Measurements from ENCODE around the gene DAZAP2.
"Not testable (repeated sequence)": the region's sequence is repeated elsewhere in the genome, so short reads cannot be mapped to it uniquely, and the experiment has no call there.

The DAZAP2 gene

DNA sequence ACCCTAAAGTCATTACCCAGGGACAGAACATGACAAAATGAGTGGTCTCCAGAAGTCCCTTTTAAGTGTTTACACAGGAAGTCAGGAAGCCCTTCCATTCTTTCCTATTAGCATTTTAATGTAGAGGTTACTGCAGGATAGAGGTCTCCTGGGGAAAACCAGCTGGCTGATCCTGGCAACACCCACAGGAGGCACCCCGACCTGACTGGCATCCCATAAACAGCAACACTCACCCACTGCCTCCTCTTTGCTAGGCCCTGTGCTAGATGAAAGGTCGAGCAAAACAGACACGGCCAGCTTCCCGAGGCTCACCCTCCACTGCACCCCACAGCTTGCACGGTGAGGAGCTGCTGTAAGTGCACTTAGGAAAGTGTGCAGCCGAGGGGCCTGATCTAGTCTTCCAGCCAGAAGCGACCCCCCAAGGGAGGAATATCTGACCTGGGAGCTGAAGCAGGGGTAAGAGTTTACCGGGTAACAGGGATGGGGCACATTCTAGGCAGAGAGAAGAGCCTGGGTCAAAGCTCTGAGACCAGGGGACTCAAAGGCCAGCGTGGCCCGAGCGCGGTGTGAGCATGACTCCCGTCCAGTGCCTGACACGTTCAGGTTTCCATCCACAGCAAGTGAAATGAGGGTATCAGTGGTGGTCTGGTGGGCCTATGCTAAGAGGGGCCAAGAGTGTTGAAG is 9.0 kb downstream of the DAZAP2 start:
- no peak for DNase-seq

DNA sequence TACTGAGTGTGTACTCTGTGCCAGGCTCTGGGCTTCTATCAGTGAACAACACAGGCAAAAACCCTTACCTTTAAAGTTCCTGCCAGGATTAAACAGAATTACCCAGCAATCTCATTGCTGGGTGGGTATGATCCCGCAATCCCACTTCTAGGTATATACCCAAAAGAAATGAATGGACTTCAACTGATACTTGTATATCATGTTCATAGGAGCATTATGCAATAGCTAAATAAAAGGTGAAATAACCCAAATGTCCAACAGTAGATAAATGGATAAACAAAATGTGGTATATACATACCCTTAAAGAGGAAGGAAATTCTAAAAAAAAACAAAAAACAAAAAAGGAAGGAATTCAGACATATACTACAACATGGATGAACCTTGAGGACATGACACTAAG is 14.7 kb downstream of the DAZAP2 start:
- DNase-seq, result no peak

DNA sequence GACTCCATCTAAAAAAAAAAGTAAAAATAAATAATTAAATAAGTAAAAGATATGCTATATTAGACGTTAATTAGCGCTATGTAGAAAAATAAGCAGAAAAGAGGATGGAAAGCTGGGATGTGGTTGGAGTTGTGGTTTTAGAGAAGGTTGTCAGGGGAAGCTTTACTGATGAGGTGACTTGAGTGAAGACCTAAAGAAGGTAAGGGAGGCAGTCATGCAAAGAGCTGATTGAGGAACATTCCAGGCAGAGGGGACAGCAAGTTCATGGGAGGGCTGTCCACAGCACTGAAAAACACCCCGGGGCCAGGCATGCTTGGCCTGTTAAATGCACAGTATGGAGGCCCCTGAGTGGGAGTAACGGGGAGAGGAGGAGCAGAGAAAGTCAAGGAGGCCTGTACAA is 15.9 kb downstream of the DAZAP2 start:
- DNase-seq, result no peak

DNA sequence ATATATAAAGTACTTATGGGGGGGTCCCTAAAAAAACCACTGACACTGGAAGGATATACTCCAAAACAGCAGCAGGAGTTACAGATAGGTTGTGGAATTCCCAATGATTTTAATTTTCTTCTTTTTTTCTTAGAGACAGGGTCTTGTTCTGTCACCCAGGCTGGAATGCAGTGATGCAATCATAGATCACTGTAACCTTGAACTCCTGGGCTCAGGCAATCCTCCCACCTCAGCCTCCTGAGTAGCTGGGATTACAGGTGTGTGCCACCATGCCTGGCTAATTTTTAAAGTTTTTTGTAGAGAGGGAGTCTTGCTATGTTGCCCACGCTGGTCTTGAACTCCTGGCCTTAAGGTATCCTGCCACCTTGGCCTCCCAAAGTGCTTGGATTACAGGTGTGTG is 21.0 kb downstream of the DAZAP2 start:
- DNase-seq, result not testable (repeated sequence)

DNA sequence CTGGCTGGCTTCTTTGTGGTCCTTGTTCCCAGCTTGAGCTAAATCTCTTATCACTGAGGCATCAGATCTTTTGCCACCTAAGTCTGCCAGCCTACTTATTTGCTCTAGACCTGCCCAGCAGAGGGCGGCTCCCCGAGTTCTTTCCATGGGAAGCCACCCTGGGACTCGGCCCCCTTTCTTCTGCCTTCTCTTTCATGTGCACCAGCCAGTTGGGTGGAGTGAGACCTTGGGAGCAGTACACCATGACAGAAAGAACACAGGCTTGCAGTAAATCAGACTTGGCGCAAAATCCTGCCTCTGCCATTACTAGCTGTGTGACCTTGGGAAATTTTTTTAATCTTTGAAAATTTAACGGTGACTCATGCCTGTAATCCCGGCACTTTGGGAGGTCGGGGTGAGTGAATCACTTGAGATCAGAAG is 24.1 kb downstream of the DAZAP2 start:
- no peak for DNase-seq

DNA sequence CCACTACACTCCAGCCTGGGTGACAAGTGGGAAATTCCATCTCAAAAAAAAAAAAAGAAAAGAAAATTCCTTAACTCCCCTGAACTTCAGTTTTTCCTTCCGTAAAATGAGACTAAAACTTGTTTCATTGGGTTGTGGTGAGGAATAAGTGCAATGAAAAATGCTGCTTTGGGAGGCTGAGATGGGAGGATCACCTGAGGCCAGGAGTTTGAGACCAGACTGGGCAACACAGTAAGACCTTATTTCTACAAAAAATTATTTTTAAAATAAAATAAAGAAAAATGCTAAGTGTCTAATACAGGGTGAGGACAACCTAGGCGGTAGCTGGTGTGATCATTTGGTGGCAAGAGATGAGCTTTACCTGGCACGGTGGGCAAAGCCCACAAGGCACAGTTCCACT is 24.7 kb downstream of the DAZAP2 start:
- DNase-seq, result no peak

DNA sequence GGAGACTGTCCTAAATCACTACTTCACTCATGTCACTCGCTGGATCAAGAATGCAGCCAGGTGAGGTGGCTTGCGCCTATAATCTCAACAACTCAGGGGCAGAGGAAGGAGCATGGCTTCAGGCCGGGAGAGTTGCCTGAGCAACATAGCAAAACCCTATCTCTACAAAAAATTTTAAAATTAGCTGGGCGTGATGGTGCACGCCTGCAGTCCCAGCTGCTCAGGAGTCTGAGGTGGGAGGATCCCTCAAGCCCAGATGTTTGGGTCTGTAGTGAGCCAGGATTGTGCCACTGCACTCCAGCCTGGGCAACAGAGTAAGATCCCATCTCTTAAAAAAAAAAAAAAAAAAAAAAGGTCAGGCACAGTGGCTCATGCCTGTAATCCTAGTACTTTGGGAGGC is 25.7 kb downstream of the DAZAP2 start:
- DNase-seq, result no peak

DNA sequence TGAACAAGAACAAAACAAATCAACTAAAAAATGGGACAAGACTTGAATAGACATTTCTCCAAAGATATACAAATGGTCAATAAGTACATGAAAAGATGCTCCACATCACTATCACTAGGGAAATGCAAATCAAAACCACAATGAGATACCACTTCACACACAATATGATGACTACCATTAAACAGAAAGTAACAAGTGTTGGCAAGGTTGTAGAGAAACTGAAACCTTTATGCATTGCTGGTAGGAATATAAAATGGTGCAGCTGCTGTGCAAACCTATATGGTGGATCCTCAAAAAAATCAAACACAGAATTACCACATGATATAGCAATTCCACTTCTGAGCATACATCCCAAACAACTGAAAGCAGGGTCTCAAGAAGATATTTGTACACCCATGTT is 26.4 kb downstream of the DAZAP2 start:
- no peak for DNase-seq

DNA sequence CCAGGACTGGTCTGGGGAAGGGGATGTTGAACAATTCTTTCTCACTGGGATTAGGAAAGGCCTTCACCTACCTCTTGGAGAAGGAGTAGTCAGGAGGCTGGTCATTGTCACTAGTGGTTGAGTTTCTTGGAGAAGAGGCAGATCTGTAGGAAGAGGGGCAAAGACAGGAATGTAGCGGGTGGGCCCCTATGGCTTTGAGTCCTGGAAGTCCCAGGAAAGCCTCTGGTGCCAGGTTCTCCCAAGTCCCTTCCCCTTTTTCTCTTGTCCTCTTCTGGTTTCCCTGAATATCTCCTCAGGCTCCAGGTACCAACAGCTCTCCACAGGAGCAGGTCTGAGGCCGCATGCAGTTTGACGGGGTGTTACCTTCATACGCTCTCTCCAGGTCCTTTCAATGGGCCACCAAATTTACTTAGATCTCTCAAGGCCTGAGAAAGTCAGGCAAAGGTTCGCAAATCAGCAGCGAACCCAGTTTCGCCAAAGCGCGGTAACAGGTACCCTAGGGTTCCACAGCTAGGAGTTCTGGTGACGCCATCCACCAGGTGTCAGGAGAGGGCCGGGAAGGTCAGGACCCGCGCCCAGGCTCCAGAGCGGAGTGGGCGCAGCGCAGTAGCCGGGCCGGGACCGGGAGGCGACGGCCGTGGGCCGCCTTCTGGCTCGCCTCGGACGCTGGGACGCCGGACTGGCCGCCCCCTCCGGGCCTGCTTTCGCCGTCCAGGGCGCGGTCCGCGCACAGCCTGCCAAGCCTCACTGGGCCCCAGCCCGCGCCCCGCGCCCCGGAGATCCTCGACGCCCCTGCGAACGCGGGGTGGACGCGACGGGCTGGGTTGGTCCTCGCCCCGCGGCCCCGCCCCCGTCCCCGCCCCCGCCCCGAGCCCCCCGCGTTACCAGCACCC is 30.8 kb downstream of the DAZAP2 start:
- peak; percentile 57 for DNase-seq

DNA sequence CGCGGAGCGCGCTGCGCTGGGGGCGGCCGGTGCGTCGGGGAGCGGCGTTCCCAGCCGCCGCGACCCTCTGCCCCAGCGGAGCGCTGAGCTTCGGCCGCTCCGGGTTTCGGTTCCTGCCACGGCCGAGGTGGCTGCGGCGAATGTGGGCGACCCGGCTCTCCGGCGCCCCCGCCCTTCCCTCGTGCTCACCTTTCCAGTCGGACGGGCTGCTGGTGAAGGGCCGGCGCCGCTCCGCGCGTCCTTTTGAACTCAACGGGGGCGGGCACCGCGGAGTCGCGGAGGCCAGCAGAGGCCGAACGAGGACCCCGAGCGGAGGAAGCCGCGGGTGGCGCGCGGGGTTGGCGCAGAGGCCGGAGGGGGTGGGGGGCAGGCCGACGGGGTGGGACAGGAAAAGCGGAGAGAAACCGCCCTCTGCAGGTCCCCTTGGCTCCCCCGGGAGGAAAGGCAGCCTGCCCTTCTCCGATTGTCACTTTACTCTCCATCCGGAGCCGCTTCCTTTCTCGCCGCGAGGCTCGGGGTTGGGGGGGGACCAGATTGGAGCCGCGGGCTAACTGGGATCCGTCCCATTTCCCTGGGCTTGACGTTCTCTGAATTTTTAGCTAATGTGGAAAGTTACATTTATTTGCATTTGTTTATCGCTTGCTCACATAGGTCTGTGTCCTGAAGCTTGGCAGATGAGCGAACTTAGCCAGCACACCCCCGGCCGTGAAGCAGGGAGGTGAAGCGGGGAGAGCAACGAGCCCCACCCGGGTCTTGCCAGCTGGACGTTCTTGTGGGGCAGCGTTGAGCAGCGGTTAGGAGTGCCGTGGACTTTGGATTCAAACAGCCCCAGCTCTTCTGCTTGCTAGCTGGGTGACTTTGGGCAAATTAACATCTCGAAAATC is 31.7 kb downstream of the DAZAP2 start, which contains the start of gene SMAGP:
Gene SMAGP, minus strand, starts transcription at position 349 of the 884 bp plus-strand sequence. CDS start 1,137 bp downstream, outside the sequence.
- DNase-seq, result peak; percentile 66

DNA sequence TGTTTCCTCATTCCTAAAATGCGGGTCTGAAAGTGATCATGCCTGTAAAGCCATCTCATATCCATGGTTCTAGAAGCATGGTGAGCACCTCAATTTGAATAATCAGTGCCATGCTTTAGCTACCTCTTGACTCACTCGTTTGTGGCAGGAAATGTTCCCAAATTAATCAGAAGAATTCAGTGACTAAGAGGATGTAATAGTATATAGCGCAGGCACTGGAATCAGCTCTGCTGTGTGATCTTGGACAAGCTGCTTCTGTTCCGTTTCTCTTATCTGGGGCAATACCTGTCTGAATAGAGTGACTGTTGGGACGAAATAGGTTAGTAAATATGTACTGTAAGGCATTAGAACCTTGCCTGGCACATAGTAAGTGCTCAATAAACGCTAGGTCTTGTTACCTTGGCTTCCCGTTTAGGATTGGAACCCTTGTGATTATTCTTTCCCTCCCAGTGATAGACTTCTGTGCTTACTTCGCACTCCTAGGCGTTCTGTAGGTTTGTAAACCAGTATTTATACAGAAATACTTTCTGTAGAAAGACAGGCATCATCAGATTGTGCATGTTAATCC is 32.4 kb downstream of the DAZAP2 start:
- no peak for DNase-seq

DNA sequence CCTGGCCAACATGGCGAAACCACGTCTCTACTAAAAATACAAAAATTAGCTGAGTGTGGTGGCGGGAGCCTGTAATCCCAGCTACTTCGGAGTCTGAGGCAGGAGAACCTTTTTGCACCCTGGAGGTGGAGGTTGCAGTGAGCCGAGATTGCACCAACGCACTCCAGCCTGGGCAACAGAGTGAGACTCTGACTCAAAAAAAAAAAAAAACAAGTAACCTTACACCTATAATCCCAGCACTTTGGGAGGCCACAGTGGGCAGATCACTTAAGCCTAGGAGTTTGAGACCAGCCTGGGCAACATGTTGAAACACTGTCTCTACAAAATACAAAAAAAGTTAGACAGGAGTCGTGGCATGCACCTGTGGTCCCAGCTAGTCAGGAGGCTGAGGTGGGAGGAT is 34.2 kb downstream of the DAZAP2 start:
- DNase-seq, result not testable (repeated sequence)

DNA sequence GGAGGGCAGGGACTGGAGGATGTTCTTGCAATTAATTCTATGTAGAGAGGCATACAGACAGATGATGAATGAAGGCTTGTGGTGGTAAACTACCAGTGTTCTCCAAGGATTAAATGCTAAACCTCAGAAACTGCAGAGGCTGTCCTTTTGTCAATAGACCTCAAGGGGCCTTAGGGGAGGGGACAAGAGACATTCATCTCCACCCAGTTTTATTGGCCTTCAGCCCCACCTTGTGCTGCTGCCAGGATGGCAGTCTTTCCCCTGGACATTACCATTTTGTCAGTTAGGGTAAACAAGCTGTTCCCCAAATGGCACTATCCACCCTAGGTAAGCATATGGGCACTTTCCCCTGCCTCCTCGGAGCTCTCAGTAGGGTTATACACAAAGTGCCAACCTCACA is 36.5 kb downstream of the DAZAP2 start:
- DNase-seq, result no peak

DNA sequence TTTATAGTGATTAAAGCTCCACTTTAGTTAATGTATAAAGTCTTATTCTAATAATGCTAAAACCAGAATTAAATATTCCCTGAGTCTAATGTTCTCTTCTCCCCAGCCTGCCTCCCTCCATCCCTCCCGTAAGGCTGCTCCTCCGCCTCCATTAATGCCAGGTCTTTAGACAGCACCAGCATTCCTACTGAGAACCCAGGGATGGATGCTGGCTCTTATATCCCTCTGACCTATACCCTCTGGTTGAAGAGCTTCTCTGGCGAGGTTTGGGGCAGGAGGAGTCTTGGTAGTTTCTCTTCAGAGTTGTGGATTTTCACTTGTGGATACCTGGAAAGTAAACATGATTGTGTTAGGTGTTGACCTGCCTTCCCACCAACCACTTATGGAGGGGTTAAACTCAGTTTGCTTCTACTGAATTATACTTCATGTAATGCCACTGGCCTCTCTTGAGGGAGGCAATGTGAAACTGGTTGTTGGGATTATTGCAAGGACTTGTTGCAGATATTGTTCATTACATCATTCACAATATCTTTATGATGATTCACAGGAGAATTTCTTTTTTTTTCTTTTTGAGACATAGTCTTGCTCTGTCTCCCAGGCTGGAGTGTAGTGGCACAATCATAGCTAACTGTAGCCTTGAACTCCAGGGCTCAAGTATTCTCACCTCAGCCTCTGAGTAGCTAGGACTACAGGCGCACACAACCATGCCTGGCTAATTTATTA is 42.7 kb downstream of the DAZAP2 start:
- DNase-seq, result no peak

DNA sequence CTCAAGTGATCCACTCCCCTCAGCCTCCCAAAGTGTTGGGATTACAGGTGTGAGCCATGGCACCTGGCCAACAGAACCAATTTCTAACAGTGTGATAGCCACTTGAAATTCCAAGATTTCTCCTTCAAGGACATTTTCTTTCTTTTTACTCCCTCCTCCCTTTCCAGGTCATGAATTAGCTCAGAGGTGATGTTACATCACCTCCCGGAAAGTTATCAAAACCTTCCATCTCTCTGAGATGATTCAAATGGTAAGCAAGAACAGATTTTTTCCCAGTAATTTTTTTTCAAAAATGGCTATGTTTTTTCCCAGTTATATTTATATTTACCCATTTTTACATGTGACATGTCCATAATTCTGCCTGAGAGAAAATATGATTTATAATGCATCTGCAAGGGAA is 47.2 kb downstream of the DAZAP2 start:
- no peak for DNase-seq

DNA sequence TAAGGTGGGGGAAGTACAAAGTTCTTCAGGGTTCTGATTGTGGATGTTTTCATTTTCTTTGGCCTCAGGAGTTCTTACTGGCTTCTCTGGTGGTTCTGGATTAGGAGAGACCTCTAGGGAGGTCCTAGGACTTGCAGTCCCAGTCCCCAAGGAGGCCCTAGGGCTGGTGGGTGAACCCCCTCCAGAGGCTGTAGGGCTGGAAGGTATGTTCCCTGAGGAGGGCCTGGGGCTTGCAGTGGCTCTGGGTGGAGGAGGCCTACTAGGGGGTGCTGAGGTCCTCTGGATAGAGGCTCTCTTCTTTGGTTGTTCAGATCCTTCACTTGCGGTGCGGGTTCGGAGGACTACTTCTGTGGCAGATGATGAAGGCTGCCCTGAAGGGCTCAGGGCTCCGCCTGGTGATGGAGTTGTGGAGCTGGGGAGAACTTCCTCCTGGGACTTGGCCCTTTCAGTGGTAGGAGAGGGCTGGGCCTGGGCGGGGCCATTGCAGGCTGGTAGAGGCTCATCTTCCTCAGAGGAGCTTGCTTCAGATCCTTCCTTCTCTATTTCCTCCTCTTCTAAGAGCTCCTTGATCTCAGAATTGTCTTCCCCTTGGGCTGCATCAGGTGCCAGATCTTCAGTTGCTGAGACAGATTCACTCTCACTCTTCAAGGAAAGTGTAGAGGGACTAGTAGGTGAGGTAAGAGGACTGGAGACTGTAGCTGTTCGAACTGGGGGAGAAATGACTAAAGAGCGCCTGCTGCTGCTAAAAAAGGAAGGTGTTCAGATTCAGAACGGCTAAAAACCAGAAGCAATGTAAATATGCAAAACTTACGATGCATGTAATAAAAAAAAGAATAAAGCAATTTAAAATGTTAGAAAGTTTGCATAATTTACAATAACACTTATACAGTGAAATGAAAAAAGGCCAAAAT is 53.2 kb downstream of the DAZAP2 start:
- not testable (repeated sequence) for DNase-seq
